GM18909 (cell line): ENCODE results near the gene TP53AIP1.

ENCODE experiments used
- ATAC-seq: cut with Tn5 transposase; IDR thresholded peaks from one replicate; pipeline ENCODE4 v1.9.1; 2021; ENCODE audit warnings: mild to moderate bottlenecking; ENCODE audit not compliant: unreplicated experiment, poor library complexity

The TP53AIP1 gene

DNA sequence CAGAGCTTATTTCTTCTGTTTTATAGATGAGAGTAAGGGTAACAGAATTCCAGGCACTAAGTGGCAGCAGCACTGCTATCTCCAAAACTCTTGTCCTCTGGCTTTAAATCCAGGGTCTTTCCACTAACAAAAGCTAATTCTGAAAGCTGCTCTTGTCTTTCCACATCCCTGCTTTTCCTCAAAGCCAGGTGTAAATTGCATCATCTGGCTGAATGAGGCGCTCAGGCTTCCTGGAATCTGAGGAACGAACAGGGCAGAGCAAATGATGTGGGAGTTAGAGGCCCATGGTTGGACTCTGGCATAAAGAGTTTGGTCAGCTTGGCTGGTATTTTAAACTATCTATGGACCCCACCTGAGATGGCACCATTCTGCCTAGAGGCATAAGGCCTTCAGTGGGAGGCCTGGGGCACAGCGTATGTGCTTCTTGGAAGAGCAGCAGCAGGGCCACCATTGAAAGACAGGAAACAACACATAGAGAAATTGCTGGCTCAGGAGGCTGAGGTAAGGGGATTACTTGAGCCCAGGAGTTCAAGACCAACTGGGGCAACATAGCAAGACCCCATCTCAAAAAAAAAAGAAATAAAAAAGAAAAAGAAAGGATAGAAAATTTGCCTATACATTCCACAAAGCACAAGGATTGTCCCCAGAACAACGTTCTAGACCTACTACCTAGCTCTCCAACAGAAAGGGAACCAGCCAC is 49.7 kb downstream of the TP53AIP1 start:
- no peak for ATAC-seq

DNA sequence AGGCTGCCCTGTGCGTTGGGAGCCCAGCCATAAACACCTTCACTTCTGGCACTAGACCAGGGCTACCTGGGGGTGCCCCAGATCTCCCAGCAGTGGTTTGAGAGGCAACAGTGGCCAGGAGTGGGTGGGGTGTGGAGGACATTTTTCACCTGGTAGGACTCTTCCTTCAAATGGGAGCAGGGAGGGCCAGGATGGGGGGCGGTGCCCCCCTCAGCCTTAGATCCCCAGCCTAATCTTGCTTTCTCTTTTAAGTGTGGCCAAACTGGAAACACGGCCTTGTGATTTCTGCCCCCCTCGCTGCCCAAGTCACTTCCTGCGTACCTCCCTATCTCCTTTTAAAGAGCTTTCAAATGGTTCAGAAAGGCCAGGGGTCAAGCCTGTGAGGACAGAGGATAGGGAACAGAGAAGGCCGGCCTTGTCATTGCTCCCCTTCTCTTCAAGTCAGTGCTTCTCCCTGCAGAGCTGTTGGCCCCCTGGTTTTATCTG is 50.7 kb downstream of the TP53AIP1 start:
- no peak for ATAC-seq

DNA sequence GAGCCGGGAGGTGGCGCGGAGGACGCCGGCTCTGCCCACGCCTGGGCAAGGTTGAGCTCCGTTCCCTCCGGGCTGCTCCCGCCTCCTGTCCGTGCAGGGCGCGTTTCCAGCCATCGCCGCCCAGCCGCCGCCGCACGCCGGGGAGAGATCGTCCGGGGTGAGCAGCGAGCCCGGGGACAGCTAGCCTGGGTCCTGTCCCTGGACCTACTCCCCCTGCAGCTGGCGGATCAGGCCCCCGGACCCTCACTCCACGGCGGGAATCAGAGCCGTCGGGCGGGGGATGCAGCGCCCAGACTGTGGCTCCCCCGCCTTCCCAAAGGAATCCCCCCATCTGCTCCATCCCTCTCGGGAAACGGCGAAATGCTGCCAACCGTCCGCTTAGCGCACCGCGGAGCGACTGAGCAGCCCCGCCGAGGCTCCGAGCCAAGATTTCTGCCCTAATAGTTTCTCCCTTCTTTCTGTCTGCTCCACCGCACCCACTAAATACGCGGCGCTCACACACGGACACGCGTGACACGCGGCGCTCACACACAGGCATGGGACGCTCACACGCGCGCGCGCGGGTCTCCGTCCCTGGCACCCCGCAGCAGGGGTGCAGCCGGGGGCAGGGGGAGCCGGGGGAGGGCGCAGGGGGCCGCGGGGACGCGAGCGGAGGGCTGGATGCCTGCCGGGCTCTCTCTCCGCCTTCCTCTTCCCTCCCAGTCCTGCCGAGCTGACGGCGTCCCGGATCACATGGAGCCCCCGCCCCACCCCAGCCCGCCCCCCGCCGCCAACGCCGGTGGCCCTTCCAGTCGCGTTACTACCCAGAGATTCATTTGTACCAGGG is 51.9 kb downstream of the TP53AIP1 start, which contains the start of gene KCNJ5:
TSS of gene KCNJ5 (plus strand) at position 814 of the 826 bp plus-strand sequence. CDS start 19,918 bp downstream, outside the sequence.
- no peak for ATAC-seq

DNA sequence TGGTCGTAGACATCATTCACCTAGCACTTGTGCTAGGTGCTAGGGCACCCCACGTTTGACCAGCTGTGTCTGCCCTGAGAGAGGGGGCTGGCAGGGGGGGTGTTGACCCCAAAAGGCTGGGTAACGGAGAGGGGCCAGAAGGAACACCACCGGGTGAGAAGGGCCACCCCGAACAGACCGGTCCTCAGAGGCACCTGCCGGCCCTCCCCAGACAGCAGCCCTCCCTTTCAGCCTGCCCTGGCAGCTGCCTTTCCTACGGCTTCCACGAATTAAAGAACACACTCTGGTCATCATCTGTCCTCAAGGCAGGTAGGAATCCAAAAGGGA is 52.5 kb downstream of the TP53AIP1 start:
- no peak for ATAC-seq

DNA sequence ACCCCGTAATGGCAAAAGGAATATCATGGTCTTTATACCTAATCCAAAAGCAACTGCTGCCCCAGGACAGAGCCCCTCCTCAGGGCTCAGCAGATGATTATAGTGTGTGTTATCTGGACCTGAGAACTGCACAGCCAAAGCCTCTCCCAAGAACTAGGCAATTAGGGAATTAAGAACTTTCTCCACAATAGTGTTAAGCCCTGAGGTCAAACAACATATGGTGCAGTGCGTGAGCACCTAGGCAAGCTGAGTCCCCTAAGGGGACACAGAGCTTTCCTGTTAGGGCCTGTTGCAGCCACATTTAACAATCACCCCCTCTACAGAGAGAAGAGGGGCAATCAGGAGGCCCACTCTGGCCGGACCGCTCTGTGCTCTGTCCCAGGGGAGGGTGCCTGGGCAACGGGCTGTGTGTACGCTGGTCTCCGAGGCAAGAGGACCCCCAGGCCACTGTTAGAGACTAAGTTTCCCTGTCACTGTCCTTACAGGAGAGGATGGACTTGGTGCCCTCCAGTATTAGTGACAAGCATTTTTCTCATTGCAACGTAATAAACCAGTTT is 52.9 kb downstream of the TP53AIP1 start:
- ATAC-seq: no peak

DNA sequence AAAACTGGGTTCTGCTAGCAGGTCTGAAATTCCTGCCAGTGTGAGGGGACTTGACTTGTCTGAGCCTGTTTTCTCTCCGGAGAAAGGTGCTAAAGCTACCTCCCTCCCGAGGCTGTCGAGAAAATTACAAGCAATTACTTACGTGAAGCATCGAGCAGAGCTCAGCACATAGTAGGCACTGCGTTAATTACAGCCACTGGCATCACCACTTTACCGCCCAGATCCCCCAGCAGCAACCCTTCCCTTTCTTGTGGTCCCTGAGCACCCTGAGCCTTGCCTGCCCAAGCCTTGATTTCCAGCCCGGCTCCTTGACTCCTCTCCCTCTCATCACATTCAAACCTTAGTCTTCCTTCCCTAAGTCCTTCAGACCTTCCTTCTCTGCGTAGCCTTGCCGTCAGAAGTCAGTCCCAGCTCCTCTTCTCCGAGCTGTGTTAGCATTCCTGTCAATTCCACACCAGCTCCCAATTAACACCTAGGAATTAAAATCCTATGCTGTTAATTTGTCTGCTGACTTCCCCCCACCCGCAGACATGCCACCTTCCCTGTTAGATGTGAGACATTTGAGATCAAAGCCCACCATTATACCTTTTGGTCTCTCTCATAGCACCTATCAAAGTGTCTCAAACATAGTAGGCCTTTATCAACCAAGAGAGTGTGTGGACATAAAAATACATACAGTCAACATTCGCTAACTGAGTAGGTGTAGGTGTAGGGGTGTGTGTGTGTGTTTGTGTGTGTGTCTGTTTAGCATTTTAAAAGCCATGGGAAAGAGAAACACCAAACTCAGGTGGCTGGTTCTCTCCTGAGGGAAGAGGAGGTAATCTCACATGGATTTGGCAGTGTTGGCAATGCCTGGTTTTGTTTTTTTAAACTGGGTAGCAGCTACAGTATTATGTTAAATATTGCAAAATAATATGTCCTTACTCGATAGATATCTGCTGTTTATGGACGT is 54.4 kb downstream of the TP53AIP1 start:
- no peak for ATAC-seq

DNA sequence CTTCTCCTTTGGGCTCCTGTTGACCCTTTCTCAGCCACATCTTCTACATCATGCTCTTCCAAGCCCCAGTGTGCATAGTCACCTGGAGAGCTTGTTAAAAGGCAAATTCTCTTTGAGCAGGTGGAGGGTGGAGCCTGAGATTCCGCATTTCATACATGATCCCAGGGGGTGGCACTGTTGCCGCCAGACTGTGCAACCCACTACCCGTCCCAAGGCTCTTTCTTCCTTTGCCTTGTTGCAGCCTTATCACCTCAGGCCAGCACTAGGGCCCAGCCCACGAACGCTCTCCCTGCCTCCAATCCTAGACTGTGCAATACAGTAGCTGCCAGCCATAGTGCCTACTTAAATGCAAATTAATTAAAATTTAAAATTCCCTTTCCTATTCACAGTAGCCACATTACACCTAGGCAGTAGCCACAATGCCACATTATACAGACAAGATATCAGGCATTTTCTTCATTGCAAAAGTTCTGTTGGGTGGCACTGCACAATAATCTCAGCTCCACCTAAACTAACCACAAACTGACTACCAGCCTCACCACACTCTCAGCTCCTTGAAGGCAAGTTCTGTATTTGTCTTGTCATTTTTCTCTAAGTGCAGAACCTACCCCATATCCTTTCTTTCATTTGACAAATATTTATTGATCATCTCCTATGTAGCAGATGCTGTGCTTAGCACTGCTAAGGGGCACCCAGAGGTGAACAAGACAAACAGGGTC is 56.1 kb downstream of the TP53AIP1 start:
- no peak for ATAC-seq
